K562 (cell line): Measurements from ENCODE around the gene PPM1E. TPM values are rescaled to one million over a fixed set of nuclear protein-coding genes. Genes with fewer than 3 reads are reported as not detected.
"Not testable (repeated sequence)": the region's sequence is repeated elsewhere in the genome, so short reads cannot be mapped to it uniquely, and the experiment has no call there.

Experiments used
- ATAC-seq: fragments of 200-7000 bp; cut with Tn5 transposase; 3 replicates; pipeline ENCODE4 v1.9.1; 2020; ENCODE audit warnings: moderate library complexity
- BruUV-seq: library from RNA; stranded (reverse); fragments of 400-500 nt; replicated peaks from 2 replicates; lab custom pipeline; 2021; lab: Mats Ljungman, UMichigan
- CTCF ChIA-PET: fragments of 300-600 bp; formaldehyde crosslinking; extraction: SDS; loops from one replicate; lab custom pipeline; 2021; ENCODE audit warnings: low intra/inter-chr PET ratio; lab: Yijun Ruan, JAX
- POLR2A ChIA-PET: fragments of 300-600, 350-650 bp; sonication (Branson Sonifier 250); formaldehyde crosslinking; extraction: SDS; loops from one replicate; lab custom pipeline; 2021; ENCODE audit warnings: antibody characterized with exemption, inconsistent platforms; lab: Yijun Ruan, JAX
- DNase-seq, 4 experiments: peaks; one replicate each; pipeline versions ENCODE4 v3.0.0 to v3.0.0-alpha.2; 2011 to 2018; ENCODE audit warnings: low spot score in 3 of 4, mixed read lengths in 3 of 4; ENCODE audit errors: extremely low read depth in 1 of 4
- FAIRE-seq: peaks from 2 replicates; lab custom pipeline; 2011; peaks lifted over from hg19 to GRCh38; lab: Jason Lieb, UNC
- H2AFZ ChIP-seq: 2 replicates; pipeline ENCODE4 v1.6.0; 2011; ENCODE audit warnings: low read depth, low read length, control low read depth, inconsistent platforms
- H3K27ac ChIP-seq: fragments of 200-600 bp; 3 replicates; pipeline ENCODE4 v1.8.0; 2011; ENCODE audit warnings: low read depth, mild to moderate bottlenecking, control low read depth, inconsistent platforms, low read length, moderate library complexity, mixed read lengths; ENCODE audit errors: extremely low read depth
- H3K27me3 ChIP-seq, 2 experiments: fragments of 300-600 bp in 1 of 2; 2 replicates in 1 of 2; 3 replicates in 1 of 2; pipeline versions ENCODE4 v1.6.0 to v1.8.0; 2011; ENCODE audit warnings: inconsistent platforms in 2 of 2, low read length in 2 of 2, mild to moderate bottlenecking in 1 of 2, mixed read lengths in 1 of 2, moderate library complexity in 1 of 2; ENCODE audit not compliant: control insufficient read depth in 2 of 2, insufficient read depth in 2 of 2
- H3K36me3 ChIP-seq: fragments of 300-600 bp; 3 replicates; pipeline ENCODE4 v1.8.0; 2011; ENCODE audit warnings: mild to moderate bottlenecking, low read length, inconsistent platforms; ENCODE audit not compliant: control insufficient read depth, insufficient read depth
- H3K4me1 ChIP-seq, 2 experiments: fragments of 200-600 bp in 1 of 2; replicated peaks in 1 of 2; 2 replicates in 1 of 2; 3 replicates in 1 of 2; pipeline versions ENCODE4 v1.5.1 to v1.8.0; 2011; ENCODE audit warnings: inconsistent platforms in 2 of 2, low read length in 2 of 2, mild to moderate bottlenecking in 1 of 2, mixed read lengths in 1 of 2, moderate library complexity in 1 of 2; ENCODE audit not compliant: control insufficient read depth in 2 of 2, insufficient read depth in 2 of 2
- H3K4me2 ChIP-seq: 2 replicates; pipeline ENCODE4 v1.6.1; 2011; ENCODE audit warnings: low read length, control low read depth, inconsistent platforms, mixed read lengths; ENCODE audit not compliant: insufficient read depth
- H3K4me3 ChIP-seq: fragments of 200-600 bp; sonication (generic), shearing (Covaris generic); 2 replicates; pipeline ENCODE4 v1.5.1; 2016; ENCODE audit warnings: control low read depth, inconsistent platforms
- H3K79me2 ChIP-seq: fragments of 200-600 bp; 3 replicates; pipeline ENCODE4 v1.8.0; 2011; ENCODE audit warnings: low read length, inconsistent platforms; ENCODE audit not compliant: control insufficient read depth, insufficient read depth
- H3K9ac ChIP-seq, 2 experiments: 2 replicates each; pipeline versions ENCODE4 v1.6.0 to v1.6.1; 2011; ENCODE audit warnings: low read depth in 2 of 2, low read length in 2 of 2, control low read depth in 1 of 2, inconsistent platforms in 1 of 2, mild to moderate bottlenecking in 1 of 2, mixed read lengths in 1 of 2; ENCODE audit not compliant: insufficient read depth in 1 of 2
- H3K9me1 ChIP-seq: one replicate; pipeline ENCODE4 v1.6.0; 2011; ENCODE audit warnings: inconsistent platforms, mild to moderate bottlenecking, low read length, moderate library complexity; ENCODE audit not compliant: control insufficient read depth, insufficient read depth
- H3K9me3 ChIP-seq: replicated peaks from 2 replicates; pipeline ENCODE4 v1.5.1; 2011; ENCODE audit warnings: low read depth, low read length, inconsistent platforms; ENCODE audit not compliant: control insufficient read depth, insufficient read depth
- H4K20me1 ChIP-seq: replicated peaks from 2 replicates; pipeline ENCODE4 v1.6.1; 2011; ENCODE audit warnings: low read length, inconsistent platforms, mixed read lengths; ENCODE audit not compliant: control insufficient read depth, insufficient read depth
- C11orf30 ChIP-seq: fragments of 450-650 bp; IDR thresholded peaks from 2 replicates; pipeline ENCODE4 v1.6.1; 2016; ENCODE audit warnings: low read depth, mild to moderate bottlenecking
- KDM1A ChIP-seq, 2 experiments: fragments of 450-650 bp; IDR thresholded peaks; 2 replicates each; pipeline ENCODE4 v1.6.1; 2016; ENCODE audit warnings: mild to moderate bottlenecking in 2 of 2
- MEIS2 ChIP-seq: fragments of 450-650 bp; IDR thresholded peaks from 2 replicates; pipeline ENCODE4 v1.6.1; 2014; ENCODE audit warnings: mild to moderate bottlenecking; ENCODE audit not compliant: partially characterized antibody
- RCOR1 ChIP-seq, 2 experiments: IDR thresholded peaks; 2 replicates each; pipeline ENCODE4 v1.6.1; 2012; ENCODE audit warnings: low read depth in 2 of 2, low read length in 2 of 2, borderline replicate concordance in 1 of 2, improper control_type of control experiment in 1 of 2
- ZBTB11 ChIP-seq, 3 experiments: fragments of 200-800 bp in 1 of 3; fragments of 250-450 bp in 1 of 3; fragments of 450-650 bp in 1 of 3; sonication (Bioruptor Pico) in 1 of 3; sonication (Bioruptor generic) in 1 of 3; formaldehyde crosslinking in 1 of 3; IDR thresholded peaks; 2 replicates each; pipeline versions ENCODE4 v1.6.1 to v1.8.0; 2016 to 2022; ENCODE audit warnings: mild to moderate bottlenecking in 2 of 3, missing genetic modification characterization in 2 of 3, missing compliant biosample characterization in 1 of 3, moderate library complexity in 1 of 3
- WGBS: fragments of 100-300 bp; shearing (Covaris generic); methylation state at CpG from one replicate; pipeline ENCODE4 v1.1.6; 2016; ENCODE audit warnings: low coverage, mixed read lengths; ENCODE audit not compliant: insufficient coverage; ENCODE audit errors: missing lambda C conversion rate; 5-methylcytosine and 5-hydroxymethylcytosine counted together
- in situ Hi-C: fragments of 300-500 bp; cut with MboI; formaldehyde crosslinking; loops from 4 replicates; pipeline ENCODE4 v1.15.0; 2018; ENCODE audit warnings: inconsistent platforms, mixed read lengths
- intact Hi-C: fragments of 100-400 bp; cut with micrococcal nuclease; formaldehyde crosslinking; loops from 2 replicates; pipeline ENCODE4 v1.14.2; 2022
- polyA plus RNA-seq, 8 experiments: library from polyadenylated mRNA; depleted of rRNA in 4 of 8; stranded (reverse) in 5 of 8; unstranded in 3 of 8; fragments of >200 nt; fragmentation: Nextera tagmentation in 2 of 8; fragmentation: Illumina TruSeq in 1 of 8; extraction: Ambion mirVana in 2 of 8; extraction: Trizol in 1 of 8; gene quantifications; 2 replicates each; pipeline versions ENCODE4 v1.2.1 to v1.2.3, GENCODE V29; 2011 to 2014; ENCODE audit warnings: inconsistent platforms in 1 of 8, missing spikeins in 1 of 8
- total RNA-seq, 7 experiments: library from RNA; depleted of rRNA in 6 of 7; stranded (reverse); fragments of >200 nt in 6 of 7; fragmentation: Illumina TruSeq in 2 of 7; extraction: Trizol in 2 of 7; gene quantifications; 2 replicates each; pipeline versions ENCODE4 v1.2.1 to v1.2.3, GENCODE V29; 2011 to 2021; ENCODE audit warnings: low replicate concordance in 1 of 7

The PPM1E gene
- total and polyA plus RNA-seq, 9 of the 15 experiments (the other 6 are each of a cell fraction or from before 2014, with no cell fraction given), result 1.0 to 5.7 (median 4.7) TPM

- H2AFZ ChIP-seq, H3K9me1 ChIP-seq, BruUV-seq, ATAC-seq, H3K27ac ChIP-seq, H3K36me3 ChIP-seq, H3K27me3 ChIP-seq, DNase-seq, intact Hi-C loops, in situ Hi-C loops, CTCF ChIA-PET, H3K4me3 ChIP-seq, H3K4me1 ChIP-seq, H3K4me2 ChIP-seq, H3K79me2 ChIP-seq, H3K9ac ChIP-seq, H3K9me3 ChIP-seq, H4K20me1 ChIP-seq, FAIRE-seq: not testable (repeated sequence)
- POLR2A ChIA-PET, result interaction anchor here (0.6 to 0.8 kb wide), 2 partner anchors 8 to 10 kb away, joined by 3 to 4 read pairs; no protein-coding TSS in a partner anchor
- WGBS, result 21% methylated on average over 4 of the region's 5 CpGs
- peak in 1 of 3 experiments; percentile 62; a peak in 2 of 6 replicates for TF ChIP-seq ZBTB11 (CRISPR knock-in tag; IDR thresholded peaks at IDR 0.05)
- TF ChIP-seq KDM1A (IDR thresholded peaks at IDR 0.05), result 0 out of 4 replicates have a peak, but pooled peaks of 1 of the 2 experiments have one; percentile 13
- TF ChIP-seq MEIS2, result peak; percentile 9
- TF ChIP-seq C11orf30, result peak; percentile 35; the same call in 1 of the 2 replicates
- peak in 1 of 2 experiments; percentile 67; a peak in 2 of 4 replicates for TF ChIP-seq RCOR1 (IDR thresholded peaks at IDR 0.05; ENCODE audit: borderline replicate concordance in 1 of 2, low read depth in 2 of 2, low read length in 2 of 2)
Observed at GRCh38 chr17:58778482-58778881, 22.8 kb downstream of the PPM1E start.
